ENCODE data around the gene CAPN7.
"Not testable (repeated sequence)": the region's sequence is repeated elsewhere in the genome, so short reads cannot be mapped to it uniquely, and the experiment has no call there.

The CAPN7 gene

GRCh38 chr3:15185404-15185803 lies 20.6 kb upstream of the CAPN7 start:
- peaks cover 3% of the 10 kb centered on the region for H3K27me3 ChIP-seq (ENCODE audit: insufficient read depth, poor library complexity, severe bottlenecking)
- TF ChIP-seq GABPA (IDR thresholded peaks at IDR 0.05; ENCODE audit: low read depth) (no peak), CTCF (IDR thresholded peaks at IDR 0.05; ENCODE audit: insufficient read depth, low read length) (no peak), REST (IDR thresholded peaks at IDR 0.05; ENCODE audit: insufficient replicate concordance, low read depth) (no peak), POLR2AphosphoS5 (IDR thresholded peaks at IDR 0.05; ENCODE audit: low read depth) (no peak), SPI1 (IDR thresholded peaks at IDR 0.05; ENCODE audit: borderline replicate concordance, low read depth) (no peak)
- no peak overlapping the region for H3K4me3 ChIP-seq (replicated peaks; ENCODE audit: insufficient read depth, low read length)
- H3K27ac ChIP-seq (replicated peaks): no peak overlapping the region
- no peak for DNase-seq (ENCODE audit: low read depth in 1 of 2, low spot score in 1 of 2)

- DNase-seq (ENCODE audit: low read depth in 1 of 2, low spot score in 1 of 2): no peak
- H3K27me3 ChIP-seq (ENCODE audit: insufficient read depth, poor library complexity, severe bottlenecking): no peaks in the 10 kb centered on the region
- H3K4me3 ChIP-seq (replicated peaks; ENCODE audit: insufficient read depth, low read length): no peak overlapping the region
- H3K27ac ChIP-seq (replicated peaks): no peak overlapping the region
- no peak for TF ChIP-seq CTCF (IDR thresholded peaks at IDR 0.05; ENCODE audit: insufficient read depth, low read length)
- TF ChIP-seq SPI1 (IDR thresholded peaks at IDR 0.05; ENCODE audit: borderline replicate concordance, low read depth): no peak
- TF ChIP-seq GABPA (IDR thresholded peaks at IDR 0.05; ENCODE audit: low read depth): no peak
- TF ChIP-seq REST (IDR thresholded peaks at IDR 0.05; ENCODE audit: insufficient replicate concordance, low read depth): no peak
- TF ChIP-seq POLR2AphosphoS5 (IDR thresholded peaks at IDR 0.05; ENCODE audit: low read depth): no peak
Observed at GRCh38 chr3:15186101-15186476, 20.0 kb upstream of the CAPN7 start.

DNA sequence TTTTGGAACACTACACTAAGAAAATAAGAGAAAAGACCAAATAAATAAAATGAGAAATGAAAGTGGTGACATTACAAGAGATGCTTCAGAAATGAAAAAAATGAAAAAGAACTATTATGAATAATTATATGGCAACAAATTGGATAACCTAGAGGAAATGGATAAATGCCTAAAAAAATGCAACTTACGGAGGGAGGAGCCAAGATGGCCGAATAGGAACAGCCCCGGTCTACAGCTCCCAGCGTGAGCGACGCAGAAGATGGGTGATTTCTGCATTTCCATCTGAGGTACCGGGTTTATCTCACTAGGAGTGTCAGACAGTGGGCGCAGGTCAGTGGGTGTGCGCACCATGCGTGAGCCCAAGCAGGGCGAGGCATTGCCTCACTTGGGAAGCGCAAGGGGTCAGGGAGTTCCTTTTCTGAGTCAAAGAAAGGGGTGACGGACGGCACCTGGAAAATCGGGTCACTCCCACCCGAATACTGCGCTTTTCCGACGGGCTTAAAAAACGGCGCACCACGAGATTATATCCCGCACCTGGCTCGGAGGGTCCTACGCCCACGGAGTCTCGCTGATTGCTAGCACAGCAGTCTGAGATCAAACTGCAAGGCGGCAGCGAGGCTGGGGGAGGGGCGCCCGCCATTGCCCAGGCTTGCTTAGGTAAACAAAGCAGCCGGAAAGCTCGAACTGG lies 19.4 kb upstream of the CAPN7 start:
- not testable (repeated sequence) for H3K27me3 ChIP-seq (ENCODE audit: insufficient read depth, poor library complexity, severe bottlenecking); DNase-seq (ENCODE audit: low read depth in 1 of 2, low spot score in 1 of 2); H3K4me3 ChIP-seq (replicated peaks; ENCODE audit: insufficient read depth, low read length); H3K27ac ChIP-seq (replicated peaks)

DNA sequence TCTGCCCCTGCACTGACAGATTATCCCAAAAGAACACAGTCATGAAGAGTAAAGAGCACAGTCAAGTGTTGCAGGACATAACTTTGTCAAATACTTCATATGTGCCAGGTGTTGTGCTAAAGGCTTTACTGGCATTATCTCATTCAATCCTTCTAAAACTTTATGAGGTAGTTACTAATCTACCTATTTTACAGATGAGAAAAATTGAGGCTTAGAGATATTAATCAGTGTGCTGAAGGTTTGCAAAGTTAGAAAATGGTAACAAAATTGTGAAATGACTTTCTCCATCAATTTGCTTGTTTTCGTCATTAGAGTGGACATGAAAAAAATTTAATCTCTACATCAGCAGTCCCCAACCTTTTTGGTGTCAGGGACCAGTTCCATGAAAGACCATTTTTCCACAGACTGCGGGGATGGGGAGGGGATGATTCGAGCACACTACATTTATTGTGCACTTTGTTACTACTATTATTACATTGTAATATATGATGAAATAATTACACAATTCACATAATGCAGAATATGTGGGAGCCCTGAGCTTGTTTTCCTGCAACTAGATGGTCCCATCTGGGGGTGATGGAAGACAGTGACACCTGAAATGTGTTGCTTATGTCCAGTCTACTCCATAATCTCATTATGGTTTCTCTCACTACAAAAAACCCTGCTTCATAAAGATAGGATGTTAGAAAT lies 8.6 kb upstream of the CAPN7 start:
- TF ChIP-seq SPI1 (IDR thresholded peaks at IDR 0.05; ENCODE audit: borderline replicate concordance, low read depth): no peak
- TF ChIP-seq CTCF (IDR thresholded peaks at IDR 0.05; ENCODE audit: insufficient read depth, low read length): no peak
- TF ChIP-seq POLR2AphosphoS5 (IDR thresholded peaks at IDR 0.05; ENCODE audit: low read depth): no peak
- no peak for TF ChIP-seq GABPA (IDR thresholded peaks at IDR 0.05; ENCODE audit: low read depth)
- no peak for TF ChIP-seq REST (IDR thresholded peaks at IDR 0.05; ENCODE audit: insufficient replicate concordance, low read depth)
- no peak overlapping the region for H3K4me3 ChIP-seq (replicated peaks; ENCODE audit: insufficient read depth, low read length)
- no peak for DNase-seq (ENCODE audit: low read depth in 1 of 2, low spot score in 1 of 2)

More for the DNA sequence above, 8.6 kb upstream of the CAPN7 start:
- no peak overlapping the region for H3K27ac ChIP-seq (replicated peaks)
- H3K27me3 ChIP-seq (ENCODE audit: insufficient read depth, poor library complexity, severe bottlenecking): no peaks in the 10 kb centered on the region
